Muscle of back (tissue), 11 donors: ENCODE data around the gene HBM. TPM values are rescaled to one million over a fixed set of nuclear protein-coding genes. Genes with fewer than 3 reads are reported as not detected.
"Not testable (repeated sequence)": the region's sequence is repeated elsewhere in the genome, so short reads cannot be mapped to it uniquely, and the experiment has no call there.

Source experiments
- DNase-seq, 3 donors: peaks; one replicate each; pipeline versions ENCODE4 v3.0.0 to v3.0.0-alpha.2; 2013
- polyA plus RNA-seq, 10 donors: library from polyadenylated mRNA; unstranded; fragments of 120-200 nt; gene quantifications; one replicate each; pipeline ENCODE4 v1.2.1, GENCODE V29; 2013; ENCODE audit not compliant: insufficient read length in 10 of 10

The HBM gene
- polyA plus RNA-seq, 10 donors, result 2.6 to 40.3 (median 11.9) TPM

DNA sequence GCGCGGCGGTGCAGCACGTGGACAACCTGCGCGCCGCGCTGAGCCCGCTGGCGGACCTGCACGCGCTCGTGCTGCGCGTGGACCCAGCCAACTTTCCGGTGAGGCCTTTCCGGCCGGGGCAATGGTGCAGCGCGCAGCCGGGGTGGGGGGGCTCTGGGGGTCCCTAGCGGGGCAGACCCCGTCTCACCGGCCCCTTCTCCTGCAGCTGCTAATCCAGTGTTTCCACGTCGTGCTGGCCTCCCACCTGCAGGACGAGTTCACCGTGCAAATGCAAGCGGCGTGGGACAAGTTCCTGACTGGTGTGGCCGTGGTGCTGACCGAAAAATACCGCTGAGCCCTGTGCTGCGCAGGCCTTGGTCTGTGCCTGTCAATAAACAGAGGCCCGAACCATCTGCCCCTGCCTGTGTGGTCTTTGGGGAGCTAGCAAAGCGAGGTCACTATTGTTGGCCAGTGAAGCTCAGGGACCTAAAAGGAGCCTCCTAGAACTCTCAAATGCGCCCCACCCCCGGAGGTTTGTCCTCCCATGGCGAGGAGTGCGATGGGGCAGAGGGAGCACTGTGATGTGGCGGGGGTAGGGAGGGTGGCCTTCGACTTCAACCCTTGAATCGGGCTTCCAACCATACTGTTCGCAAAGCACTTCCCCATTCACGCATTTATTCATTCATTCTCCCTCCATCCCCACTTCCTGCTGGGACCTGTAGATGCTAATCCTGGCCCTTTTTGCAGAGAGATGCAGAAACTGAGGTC lies 770 bp downstream of the HBM start:
- no peak for DNase-seq

DNA sequence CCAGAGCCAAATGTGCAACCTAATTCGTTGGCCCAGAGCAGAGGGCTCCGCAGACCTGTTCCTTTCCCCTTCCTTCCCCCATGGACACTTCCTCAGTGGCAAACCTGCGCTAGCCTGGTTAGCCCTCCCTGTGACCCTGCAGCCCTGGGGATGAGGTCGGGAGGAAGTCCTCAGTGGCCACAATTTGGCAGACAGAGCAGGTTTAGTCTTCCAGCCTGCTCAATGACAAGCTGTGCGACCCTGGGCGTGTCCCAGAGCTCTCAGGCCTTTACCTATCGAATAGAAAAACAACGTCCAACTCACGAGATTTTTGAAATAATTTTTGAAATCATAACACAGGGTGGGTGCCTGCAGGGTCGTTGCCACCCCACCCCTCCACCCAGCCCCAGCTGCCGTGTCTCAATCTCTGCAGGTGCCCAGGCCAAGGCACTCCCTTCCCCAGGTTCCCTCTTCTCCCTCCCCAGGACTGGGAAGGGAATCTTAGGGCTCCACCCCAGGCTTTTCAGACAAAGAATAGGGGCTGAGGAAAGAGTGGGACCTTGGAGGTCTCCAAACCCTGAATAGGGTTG lies 1.4 kb downstream of the HBM start:
- no peak for DNase-seq

DNA sequence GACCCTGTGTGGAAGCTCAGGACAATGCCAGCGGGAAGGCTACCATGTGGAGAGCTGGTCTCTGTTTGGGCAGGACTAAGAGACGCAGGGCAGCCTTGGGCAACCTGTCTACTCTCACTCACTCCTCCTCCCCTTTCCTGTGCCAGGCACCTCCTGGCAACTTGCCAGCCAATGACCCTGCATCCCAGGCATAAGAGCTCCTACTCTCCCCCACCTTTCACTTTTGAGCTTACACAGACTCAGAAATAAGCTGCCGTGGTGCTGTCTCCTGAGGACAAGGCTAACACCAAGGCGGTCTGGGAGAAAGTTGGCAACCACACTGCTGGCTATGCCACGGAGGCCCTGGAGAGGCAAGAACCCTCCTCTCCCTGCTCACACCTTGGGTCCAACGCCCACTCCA lies 2.6 kb downstream of the HBM start:
- no peak for DNase-seq

DNA sequence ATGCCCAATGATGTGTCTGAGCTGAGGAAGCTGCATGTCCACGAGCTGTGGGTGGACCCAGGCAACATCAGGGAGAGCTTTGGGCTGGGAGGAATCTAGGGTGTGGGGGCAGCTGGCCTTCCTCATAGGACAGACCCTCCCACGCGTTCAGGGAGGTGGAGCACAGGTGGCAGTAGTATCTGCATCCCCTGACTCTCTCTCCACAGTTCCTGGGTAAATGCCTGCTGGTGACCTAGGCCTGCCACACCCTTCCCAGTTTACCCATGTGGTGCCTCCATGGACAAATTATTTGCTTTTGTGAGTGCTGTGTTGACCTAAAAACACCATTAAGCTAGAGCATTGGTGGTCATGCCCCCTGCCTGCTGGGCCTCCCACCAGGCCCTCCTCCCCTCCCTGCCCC lies 3.2 kb downstream of the HBM start:
- no peak for DNase-seq

DNA sequence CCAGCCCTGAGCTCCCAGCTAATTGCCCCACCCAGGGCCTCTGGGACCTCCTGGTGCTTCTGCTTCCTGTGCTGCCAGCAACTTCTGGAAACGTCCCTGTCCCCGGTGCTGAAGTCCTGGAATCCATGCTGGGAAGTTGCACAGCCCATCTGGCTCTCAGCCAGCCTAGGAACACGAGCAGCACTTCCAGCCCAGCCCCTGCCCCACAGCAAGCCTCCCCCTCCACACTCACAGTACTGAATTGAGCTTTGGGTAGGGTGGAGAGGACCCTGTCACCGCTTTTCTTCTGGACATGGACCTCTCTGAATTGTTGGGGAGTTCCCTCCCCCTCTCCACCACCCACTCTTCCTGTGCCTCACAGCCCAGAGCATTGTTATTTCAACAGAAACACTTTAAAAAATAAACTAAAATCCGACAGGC lies 4.3 kb downstream of the HBM start:
- peak in 1 of 3 donors; percentile 45 for DNase-seq

DNA sequence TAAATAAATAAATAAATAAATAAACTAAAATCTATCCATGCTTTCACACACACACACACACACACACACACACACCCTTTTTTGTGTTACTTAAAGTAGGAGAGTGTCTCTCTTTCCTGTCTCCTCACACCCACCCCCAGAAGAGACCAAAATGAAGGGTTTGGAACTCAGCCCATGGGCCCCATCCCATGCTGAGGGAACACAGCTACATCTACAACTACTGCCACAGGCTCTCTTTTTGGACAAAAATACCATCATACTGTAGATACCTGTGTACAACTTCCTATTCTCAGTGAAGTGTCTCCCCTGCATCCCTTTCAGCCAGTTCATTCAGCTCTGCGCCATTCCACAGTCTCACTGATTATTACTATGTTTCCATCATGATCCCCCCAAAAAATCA lies 5.0 kb downstream of the HBM start:
- DNase-seq, result no peak

DNA sequence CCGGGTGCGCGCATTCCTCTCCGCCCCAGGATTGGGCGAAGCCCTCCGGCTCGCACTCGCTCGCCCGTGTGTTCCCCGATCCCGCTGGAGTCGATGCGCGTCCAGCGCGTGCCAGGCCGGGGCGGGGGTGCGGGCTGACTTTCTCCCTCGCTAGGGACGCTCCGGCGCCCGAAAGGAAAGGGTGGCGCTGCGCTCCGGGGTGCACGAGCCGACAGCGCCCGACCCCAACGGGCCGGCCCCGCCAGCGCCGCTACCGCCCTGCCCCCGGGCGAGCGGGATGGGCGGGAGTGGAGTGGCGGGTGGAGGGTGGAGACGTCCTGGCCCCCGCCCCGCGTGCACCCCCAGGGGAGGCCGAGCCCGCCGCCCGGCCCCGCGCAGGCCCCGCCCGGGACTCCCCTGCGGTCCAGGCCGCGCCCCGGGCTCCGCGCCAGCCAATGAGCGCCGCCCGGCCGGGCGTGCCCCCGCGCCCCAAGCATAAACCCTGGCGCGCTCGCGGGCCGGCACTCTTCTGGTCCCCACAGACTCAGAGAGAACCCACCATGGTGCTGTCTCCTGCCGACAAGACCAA lies 6.7 kb downstream of the HBM start, which contains the start of gene HBA2:
HBA2 (plus strand) TSS at position 503 of the 568 bp plus-strand sequence; CDS start at position 540, 37 bp downstream.
- not testable (repeated sequence) for DNase-seq

DNA sequence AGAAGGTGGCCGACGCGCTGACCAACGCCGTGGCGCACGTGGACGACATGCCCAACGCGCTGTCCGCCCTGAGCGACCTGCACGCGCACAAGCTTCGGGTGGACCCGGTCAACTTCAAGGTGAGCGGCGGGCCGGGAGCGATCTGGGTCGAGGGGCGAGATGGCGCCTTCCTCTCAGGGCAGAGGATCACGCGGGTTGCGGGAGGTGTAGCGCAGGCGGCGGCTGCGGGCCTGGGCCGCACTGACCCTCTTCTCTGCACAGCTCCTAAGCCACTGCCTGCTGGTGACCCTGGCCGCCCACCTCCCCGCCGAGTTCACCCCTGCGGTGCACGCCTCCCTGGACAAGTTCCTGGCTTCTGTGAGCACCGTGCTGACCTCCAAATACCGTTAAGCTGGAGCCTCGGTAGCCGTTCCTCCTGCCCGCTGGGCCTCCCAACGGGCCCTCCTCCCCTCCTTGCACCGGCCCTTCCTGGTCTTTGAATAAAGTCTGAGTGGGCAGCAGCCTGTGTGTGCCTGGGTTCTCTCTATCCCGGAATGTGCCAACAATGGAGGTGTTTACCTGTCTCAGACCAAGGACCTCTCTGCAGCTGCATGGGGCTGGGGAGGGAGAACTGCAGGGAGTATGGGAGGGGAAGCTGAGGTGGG lies 7.6 kb downstream of the HBM start:
- DNase-seq, result not testable (repeated sequence)

DNA sequence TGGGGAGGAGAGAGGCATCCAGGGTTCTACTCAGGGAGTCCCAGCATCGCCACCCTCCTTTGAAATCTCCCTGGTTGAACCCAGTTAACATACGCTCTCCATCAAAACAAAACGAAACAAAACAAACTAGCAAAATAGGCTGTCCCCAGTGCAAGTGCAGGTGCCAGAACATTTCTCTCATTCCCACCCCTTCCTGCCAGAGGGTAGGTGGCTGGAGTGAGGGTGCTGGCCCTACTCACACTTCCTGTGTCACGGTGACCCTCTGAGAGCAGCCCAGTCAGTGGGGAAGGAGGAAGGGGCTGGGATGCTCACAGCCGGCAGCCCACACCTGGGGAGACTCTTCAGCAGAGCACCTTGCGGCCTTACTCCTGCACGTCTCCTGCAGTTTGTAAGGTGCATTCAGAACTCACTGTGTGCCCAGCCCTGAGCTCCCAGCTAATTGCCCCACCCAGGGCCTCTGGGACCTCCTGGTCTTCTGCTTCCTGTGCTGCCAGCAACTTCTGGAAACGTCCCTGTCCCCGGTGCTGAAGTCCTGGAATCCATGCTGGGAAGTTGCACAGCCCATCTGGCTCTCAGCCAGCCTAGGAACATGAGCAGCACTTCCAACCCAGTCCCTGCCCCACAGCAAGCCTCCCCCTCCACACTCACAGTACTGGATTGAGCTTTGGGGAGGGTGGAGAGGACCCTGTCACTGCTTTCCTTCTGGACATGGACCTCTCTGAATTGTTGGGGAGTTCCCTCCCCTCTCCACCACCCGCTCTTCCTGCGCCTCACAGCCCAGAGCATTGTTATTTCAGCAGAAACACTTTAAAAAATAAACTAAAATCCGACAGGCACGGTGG lies 8.4 kb downstream of the HBM start:
- peak in 1 of 3 donors; percentile 56 for DNase-seq

DNA sequence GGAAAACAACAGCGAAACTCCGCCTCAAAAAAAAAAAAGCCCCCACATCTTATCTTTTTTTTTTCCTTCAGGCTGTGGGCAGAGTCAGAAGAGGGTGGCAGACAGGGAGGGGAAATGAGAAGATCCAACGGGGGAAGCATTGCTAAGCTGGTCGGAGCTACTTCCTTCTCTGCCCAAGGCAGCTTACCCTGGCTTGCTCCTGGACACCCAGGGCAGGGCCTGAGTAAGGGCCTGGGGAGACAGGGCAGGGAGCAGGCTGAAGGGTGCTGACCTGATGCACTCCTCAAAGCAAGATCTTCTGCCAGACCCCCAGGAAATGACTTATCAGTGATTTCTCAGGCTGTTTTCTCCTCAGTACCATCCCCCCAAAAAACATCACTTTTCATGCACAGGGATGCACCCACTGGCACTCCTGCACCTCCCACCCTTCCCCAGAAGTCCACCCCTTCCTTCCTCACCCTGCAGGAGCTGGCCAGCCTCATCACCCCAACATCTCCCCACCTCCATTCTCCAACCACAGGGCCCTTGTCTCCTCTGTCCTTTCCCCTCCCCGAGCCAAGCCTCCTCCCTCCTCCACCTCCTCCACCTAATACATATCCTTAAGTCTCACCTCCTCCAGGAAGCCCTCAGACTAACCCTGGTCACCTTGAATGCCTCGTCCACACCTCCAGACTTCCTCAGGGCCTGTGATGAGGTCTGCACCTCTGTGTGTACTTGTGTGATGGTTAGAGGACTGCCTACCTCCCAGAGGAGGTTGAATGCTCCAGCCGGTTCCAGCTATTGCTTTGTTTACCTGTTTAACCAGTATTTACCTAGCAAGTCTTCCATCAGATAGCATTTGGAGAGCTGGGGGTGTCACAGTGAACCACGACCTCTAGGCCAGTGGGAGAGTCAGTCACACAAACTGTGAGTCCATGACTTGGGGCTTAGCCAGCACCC lies 9.5 kb downstream of the HBM start:
- DNase-seq, result no peak

DNA sequence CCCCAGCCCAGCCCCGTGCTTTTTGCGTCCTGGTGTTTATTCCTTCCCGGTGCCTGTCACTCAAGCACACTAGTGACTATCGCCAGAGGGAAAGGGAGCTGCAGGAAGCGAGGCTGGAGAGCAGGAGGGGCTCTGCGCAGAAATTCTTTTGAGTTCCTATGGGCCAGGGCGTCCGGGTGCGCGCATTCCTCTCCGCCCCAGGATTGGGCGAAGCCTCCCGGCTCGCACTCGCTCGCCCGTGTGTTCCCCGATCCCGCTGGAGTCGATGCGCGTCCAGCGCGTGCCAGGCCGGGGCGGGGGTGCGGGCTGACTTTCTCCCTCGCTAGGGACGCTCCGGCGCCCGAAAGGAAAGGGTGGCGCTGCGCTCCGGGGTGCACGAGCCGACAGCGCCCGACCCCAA lies 10.2 kb downstream of the HBM start:
- DNase-seq, result not testable (repeated sequence)

DNA sequence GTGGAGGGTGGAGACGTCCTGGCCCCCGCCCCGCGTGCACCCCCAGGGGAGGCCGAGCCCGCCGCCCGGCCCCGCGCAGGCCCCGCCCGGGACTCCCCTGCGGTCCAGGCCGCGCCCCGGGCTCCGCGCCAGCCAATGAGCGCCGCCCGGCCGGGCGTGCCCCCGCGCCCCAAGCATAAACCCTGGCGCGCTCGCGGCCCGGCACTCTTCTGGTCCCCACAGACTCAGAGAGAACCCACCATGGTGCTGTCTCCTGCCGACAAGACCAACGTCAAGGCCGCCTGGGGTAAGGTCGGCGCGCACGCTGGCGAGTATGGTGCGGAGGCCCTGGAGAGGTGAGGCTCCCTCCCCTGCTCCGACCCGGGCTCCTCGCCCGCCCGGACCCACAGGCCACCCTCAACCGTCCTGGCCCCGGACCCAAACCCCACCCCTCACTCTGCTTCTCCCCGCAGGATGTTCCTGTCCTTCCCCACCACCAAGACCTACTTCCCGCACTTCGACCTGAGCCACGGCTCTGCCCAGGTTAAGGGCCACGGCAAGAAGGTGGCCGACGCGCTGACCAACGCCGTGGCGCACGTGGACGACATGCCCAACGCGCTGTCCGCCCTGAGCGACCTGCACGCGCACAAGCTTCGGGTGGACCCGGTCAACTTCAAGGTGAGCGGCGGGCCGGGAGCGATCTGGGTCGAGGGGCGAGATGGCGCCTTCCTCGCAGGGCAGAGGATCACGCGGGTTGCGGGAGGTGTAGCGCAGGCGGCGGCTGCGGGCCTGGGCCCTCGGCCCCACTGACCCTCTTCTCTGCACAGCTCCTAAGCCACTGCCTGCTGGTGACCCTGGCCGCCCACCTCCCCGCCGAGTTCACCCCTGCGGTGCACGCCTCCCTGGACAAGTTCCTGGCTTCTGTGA lies 11.0 kb downstream of the HBM start, which contains the start of gene HBA1:
HBA1 (plus strand) TSS at position 204 of the 906 bp plus-strand sequence; CDS start at position 241, 37 bp downstream.
- not testable (repeated sequence) for DNase-seq

DNA sequence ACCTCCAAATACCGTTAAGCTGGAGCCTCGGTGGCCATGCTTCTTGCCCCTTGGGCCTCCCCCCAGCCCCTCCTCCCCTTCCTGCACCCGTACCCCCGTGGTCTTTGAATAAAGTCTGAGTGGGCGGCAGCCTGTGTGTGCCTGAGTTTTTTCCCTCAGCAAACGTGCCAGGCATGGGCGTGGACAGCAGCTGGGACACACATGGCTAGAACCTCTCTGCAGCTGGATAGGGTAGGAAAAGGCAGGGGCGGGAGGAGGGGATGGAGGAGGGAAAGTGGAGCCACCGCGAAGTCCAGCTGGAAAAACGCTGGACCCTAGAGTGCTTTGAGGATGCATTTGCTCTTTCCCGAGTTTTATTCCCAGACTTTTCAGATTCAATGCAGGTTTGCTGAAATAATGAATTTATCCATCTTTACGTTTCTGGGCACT lies 11.6 kb downstream of the HBM start:
- DNase-seq, result peak in 1 of 3 donors; percentile 77

DNA sequence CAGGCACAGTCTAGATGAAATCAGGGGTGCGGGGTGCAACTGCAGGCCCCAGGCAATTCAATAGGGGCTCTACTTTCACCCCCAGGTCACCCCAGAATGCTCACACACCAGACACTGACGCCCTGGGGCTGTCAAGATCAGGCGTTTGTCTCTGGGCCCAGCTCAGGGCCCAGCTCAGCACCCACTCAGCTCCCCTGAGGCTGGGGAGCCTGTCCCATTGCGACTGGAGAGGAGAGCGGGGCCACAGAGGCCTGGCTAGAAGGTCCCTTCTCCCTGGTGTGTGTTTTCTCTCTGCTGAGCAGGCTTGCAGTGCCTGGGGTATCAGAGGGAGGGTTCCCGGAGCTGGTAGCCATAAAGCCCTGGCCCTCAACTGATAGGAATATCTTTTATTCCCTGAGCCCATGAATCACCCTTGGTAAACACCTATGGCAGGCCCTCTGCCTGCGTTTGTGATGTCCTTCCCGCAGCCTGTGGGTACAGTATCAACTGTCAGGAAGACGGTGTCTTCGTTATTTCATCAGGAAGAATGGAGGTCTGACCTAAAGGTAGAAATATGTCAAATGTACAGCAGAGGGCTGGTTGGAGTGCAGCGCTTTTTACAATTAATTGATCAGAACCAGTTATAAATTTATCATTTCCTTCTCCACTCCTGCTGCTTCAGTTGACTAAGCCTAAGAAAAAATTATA lies 12.3 kb downstream of the HBM start:
- no peak for DNase-seq

DNA sequence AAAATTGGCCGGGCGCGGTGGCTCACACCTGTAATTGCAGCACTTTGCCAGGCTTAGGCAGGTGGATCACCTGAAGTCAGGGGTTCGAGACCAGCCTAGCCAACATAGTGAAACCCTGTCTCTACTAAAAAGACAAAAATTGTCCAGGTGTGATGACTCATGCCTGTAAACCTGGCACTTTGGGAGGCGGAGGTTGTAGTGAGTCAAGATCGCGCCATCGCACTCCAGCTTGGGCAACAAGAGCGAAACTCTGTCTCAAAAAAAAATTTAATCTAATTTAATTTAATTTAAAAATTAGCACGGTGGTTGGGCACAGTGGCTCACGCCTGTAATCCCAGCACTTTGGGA lies 12.9 kb downstream of the HBM start:
- DNase-seq, result no peak

DNA sequence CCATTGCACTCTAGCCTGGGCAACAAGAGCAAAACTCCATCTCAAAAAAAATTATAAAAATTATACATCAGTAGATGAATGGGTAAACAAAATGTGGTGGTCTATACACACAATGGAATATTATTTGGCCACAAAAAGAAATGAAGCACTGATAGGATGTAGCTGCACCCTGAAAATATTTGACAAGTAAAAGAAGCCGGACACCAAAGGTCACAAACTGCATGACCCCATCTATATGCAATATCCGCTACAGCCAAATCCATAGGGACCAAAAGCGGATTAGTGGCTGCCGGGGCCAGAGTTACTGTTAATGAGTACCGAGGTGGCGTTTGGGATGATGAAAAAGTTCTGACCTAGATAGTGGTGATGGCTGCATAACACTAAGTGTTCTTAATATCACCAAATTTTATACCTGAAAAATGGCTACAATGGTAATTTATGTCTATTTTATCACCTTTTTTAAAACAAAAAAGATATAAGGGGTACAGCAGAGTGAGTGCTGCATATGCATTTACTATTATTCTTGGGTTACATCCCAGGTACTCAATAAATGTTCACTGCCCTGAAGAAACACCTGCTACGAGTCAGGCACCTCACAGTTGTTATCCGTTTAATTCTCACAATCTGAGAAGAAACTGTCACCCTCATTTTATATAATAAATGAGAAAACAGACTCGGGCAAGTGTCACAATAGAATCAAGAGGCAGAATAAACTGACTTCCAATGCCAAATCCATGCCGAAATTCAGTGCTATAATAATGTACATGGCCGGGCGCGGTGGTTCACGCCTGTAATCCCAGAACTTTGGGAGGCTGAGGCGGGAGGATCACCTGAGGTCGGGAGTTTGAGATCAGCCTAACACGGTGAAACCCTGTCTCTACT lies 13.7 kb downstream of the HBM start:
- no peak for DNase-seq

DNA sequence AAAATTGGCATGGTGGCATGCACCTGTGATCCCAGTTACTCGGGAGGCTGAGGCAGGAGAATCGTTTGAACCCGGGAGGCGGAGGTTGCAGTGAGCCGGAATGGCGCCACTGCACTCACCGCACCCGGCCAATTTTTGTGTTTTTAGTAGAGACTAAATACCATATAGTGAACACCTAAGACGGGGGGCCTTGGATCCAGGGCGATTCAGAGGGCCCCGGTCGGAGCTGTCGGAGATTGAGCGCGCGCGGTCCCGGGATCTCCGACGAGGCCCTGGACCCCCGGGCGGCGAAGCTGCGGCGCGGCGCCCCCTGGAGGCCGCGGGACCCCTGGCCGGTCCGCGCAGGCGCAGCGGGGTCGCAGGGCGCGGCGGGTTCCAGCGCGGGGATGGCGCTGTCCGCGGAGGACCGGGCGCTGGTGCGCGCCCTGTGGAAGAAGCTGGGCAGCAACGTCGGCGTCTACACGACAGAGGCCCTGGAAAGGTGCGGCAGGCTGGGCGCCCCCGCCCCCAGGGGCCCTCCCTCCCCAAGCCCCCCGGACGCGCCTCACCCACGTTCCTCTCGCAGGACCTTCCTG lies 14.4 kb downstream of the HBM start, which contains the start of gene HBQ1:
HBQ1 (plus strand) TSS at position 359 of the 575 bp plus-strand sequence; CDS start at position 387, 28 bp downstream.
- peak in 1 of 3 donors; percentile 58 for DNase-seq
